GM19351 (cell line): ENCODE data around the gene TWNK.
"Not testable (repeated sequence)": the region's sequence is repeated elsewhere in the genome, so short reads cannot be mapped to it uniquely, and the experiment has no call there.

ENCODE experiments used
- ATAC-seq: cut with Tn5 transposase; IDR thresholded peaks from one replicate; pipeline ENCODE4 v1.9.1; 2021; ENCODE audit warnings: mild to moderate bottlenecking, moderate library complexity; ENCODE audit not compliant: unreplicated experiment

The TWNK gene

GRCh38 chr10:101029520-101030295 is 42.4 kb downstream of the TWNK start:
- no peak for ATAC-seq

GRCh38 chr10:101030496-101031127 is 43.3 kb downstream of the TWNK start:
- ATAC-seq = no peak

GRCh38 chr10:101031128-101031795 is 43.9 kb downstream of the TWNK start, which contains the start of the genes PDZD7 and SFXN3:
PDZD7 (minus strand) TSS chr10:101031129; CDS start chr10:101030219, 910 bp downstream.
SFXN3 (plus strand) TSS chr10:101031234; CDS start chr10:101034695, 3,461 bp downstream.
- ATAC-seq = peak; percentile 94

- no peak for ATAC-seq
Observed at GRCh38 chr10:101031796-101032636, 44.7 kb downstream of the TWNK start.

- no peak for ATAC-seq
Observed at GRCh38 chr10:101032637-101033224, 45.4 kb downstream of the TWNK start.

GRCh38 chr10:101033276-101033675 is 45.9 kb downstream of the TWNK start:
- no peak for ATAC-seq

- ATAC-seq = not testable (repeated sequence)
Observed at GRCh38 chr10:101034404-101034803, 47.1 kb downstream of the TWNK start.

GRCh38 chr10:101035314-101035713 is 48.0 kb downstream of the TWNK start:
- ATAC-seq = no peak

GRCh38 chr10:101035916-101036702 is 48.8 kb downstream of the TWNK start:
- ATAC-seq = no peak

GRCh38 chr10:101036726-101037125 is 49.4 kb downstream of the TWNK start:
- no peak for ATAC-seq

- ATAC-seq = no peak
Observed at GRCh38 chr10:101038484-101038883, 51.1 kb downstream of the TWNK start.

GRCh38 chr10:101040061-101040460 is 52.7 kb downstream of the TWNK start:
- no peak for ATAC-seq

- ATAC-seq = no peak
Observed at GRCh38 chr10:101040851-101041250, 53.5 kb downstream of the TWNK start.

GRCh38 chr10:101041252-101041761 is 54.0 kb downstream of the TWNK start:
- peak; percentile 64 for ATAC-seq

- ATAC-seq = no peak
Observed at GRCh38 chr10:101042118-101042517, 54.8 kb downstream of the TWNK start.

GRCh38 chr10:101042667-101043362 is 55.5 kb downstream of the TWNK start:
- ATAC-seq = peak; percentile 97

- no peak for ATAC-seq
Observed at GRCh38 chr10:101043363-101043707, 56.0 kb downstream of the TWNK start.
